ENCODE data around the gene SIRPA.

Gene SIRPA

GRCh38 chr20:1870792-1871550 lies 24.2 kb upstream of the SIRPA start:
- no peak for DNase-seq (ENCODE audit: low read depth)

DNA sequence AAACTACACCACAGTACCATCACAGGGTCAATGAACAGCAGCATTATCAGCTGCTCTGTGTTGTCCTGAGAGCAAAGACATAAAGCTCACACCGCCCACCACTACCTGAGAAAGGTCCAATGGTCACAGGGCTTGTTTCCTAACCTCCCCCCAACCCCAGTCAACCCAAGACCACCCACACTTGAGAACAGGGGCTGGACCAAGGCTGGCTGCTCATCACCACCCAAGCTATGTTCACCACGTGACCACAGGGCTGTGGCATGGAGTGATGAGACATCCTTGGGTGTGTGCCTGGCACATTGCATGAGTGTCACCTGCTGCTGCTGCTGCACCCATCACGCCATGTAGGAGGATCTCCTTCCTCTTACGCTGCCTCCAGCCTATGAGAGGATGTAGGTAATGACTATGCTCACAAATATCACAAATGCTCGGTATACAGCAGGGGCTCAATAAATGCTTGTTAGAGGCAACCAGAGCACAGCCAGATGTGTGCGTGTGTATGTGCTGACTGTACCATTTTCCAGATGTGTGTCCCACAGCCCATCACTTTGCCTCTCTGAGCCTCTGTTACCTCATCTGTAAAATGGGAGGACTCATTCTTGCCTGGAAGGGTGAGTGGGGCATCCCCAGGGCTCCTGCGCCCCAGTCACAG lies 23.3 kb upstream of the SIRPA start:
- no peak for DNase-seq (ENCODE audit: low read depth)

GRCh38 chr20:1872459-1873097 lies 22.6 kb upstream of the SIRPA start:
- DNase-seq (ENCODE audit: low read depth) = no peak

DNA sequence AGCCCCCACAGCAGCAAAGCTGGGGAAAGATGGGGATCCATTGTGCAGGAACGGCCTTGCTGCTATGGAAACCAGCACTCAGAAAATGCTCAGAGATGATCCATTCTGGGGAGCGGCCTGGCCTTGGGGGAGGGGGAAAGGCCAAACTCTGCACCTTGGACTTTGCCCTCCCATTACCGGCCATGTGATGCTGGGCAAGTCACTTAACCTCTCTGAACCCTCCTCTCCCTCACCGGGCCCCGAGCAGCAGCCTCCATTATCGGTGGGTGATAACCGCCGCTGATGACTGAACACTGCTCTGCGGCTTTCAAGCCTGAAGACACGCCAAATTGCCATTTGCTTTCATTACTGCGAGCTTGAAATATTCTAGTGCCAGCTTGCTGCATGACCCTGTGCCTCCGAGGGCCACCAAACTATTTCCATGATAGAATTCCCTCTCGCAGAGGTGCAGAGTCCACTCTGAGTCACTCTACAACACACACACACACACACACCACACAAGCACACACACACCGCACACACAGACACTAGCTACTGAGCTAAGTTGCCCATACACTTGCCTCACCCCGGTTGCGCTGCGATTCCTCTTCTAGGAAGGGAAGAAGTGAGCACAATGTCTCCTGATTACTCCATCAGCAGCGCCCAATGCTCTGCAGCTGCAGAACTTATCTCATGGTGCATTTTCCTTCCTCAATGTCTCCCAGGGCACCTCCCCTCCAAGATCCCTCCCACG lies 20.6 kb upstream of the SIRPA start:
- no peak for DNase-seq (ENCODE audit: low read depth)

GRCh38 chr20:1875183-1875554 lies 20.0 kb upstream of the SIRPA start:
- DNase-seq (ENCODE audit: low read depth) = no peak

GRCh38 chr20:1875762-1876161 lies 19.4 kb upstream of the SIRPA start:
- no peak for DNase-seq (ENCODE audit: low read depth)

GRCh38 chr20:1876217-1876921 lies 18.8 kb upstream of the SIRPA start:
- no peak for DNase-seq (ENCODE audit: low read depth)

GRCh38 chr20:1876975-1877608 lies 18.1 kb upstream of the SIRPA start:
- no peak for DNase-seq (ENCODE audit: low read depth)

- no peak for DNase-seq (ENCODE audit: low read depth)
Observed at GRCh38 chr20:1877609-1878200, 17.5 kb upstream of the SIRPA start.

- DNase-seq (ENCODE audit: low read depth) = no peak
Observed at GRCh38 chr20:1879369-1879768, 15.8 kb upstream of the SIRPA start.

DNA sequence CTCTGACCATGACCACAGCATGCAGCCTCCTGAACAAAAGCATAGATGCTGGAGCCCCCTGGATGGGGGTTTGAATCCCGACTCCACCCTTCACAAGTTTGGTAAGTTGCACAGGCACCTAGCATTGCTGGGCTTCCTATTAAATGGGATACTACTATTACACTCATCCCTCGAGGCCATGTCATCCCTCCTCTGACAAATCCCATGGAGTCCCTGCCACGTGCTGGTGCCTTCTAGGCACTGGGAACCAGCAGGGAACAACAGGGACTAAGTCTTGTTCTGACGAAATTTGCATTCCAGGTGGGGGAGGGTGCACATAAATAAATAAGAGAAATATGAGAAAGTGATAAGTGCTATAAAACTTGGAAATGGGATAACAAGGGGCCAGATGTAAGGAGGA lies 15.3 kb upstream of the SIRPA start:
- DNase-seq (ENCODE audit: low read depth) = no peak

GRCh38 chr20:1880529-1881239 lies 14.5 kb upstream of the SIRPA start:
- DNase-seq (ENCODE audit: low read depth) = no peak

- DNase-seq (ENCODE audit: low read depth) = no peak
Observed at GRCh38 chr20:1881240-1881835, 13.9 kb upstream of the SIRPA start.

- no peak for DNase-seq (ENCODE audit: low read depth)
Observed at GRCh38 chr20:1882026-1882425, 13.2 kb upstream of the SIRPA start.

DNA sequence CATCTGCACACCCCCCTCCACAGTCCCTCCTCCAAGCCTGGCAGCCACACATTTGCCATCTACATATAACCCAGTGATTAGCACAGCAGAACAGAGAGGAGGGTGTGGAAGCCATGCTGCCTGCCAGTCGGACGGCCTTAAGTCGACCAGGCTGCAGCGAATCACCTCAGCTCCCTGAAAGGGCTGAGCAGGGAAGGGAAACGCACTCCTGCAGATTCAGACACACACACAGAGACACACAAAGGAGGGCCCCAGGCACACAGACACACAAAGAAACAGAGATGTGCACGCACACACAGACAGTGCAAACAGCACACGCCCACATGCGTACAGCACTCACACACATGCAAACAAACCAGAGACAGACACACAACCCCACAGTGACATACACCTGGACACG lies 11.2 kb upstream of the SIRPA start:
- no peak for DNase-seq (ENCODE audit: low read depth)

GRCh38 chr20:1885254-1885653 lies 10.0 kb upstream of the SIRPA start:
- no peak for DNase-seq (ENCODE audit: low read depth)

DNA sequence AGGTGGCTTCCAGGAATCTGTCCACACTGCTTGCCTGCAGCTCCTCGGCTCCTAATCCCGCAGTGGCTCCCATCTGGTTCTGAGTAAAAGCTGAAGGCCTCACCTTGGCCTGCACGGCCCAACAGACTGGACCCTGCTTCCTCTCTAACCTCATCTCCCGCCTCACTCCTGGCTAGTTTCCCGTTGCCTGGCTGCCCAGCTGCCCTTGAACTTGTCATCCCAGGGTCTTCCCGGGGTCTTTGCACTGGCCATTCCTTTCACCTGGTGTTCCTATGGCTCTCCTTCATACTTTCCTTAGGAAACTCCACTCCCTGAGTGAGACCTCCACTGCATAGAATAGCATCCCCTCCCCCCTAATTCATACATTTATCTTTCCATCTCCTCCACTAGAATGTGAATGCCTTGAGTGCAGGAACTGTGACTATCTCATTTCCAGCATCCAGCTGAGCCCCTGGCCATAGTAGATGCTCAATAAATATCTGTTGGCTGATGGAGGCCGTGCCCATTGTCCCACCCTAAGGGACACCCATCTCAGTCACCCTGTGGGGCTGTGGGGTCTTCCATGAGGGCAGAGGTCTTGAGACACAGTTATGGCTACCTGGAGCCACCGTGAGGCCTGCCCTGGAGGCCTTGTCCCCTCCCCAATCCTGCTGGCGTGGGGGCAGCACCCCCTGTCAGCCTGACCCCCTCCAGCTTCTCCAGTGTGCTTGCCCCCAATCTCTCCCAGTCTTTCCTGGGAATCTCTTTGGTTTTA lies 9.1 kb upstream of the SIRPA start:
- no peak for DNase-seq (ENCODE audit: low read depth)

DNA sequence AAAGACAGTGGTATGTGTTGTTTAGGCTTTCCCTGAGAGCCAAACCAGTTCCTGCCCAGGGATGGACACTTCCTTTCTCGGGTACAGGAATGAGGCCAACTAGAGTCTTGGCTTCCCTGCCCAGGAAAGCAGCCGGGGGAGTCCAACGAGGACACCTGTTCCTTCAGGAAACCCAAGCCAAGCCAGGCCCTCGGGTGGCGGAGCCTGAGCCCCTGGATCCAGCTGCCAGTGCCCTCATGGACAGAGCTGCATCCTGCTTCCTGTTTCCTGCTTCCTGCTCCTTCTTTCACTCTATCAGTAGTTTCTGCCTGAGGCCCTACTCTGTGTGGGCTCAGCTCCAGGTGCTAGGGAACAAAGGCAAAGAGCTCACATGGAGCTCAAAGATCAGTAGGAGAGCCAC lies 7.9 kb upstream of the SIRPA start:
- no peak for DNase-seq (ENCODE audit: low read depth)

GRCh38 chr20:1887756-1888155 lies 7.5 kb upstream of the SIRPA start:
- DNase-seq (ENCODE audit: low read depth) = no peak
